Ishikawa (cell line): ENCODE data around the gene KLHL28.

Source experiments
- CEBPB ChIP-seq: IDR thresholded peaks from 2 replicates; pipeline ENCODE4 v1.6.1; 2012
- CREB1 ChIP-seq: IDR thresholded peaks from 2 replicates; pipeline ENCODE4 v1.6.1; 2012; ENCODE audit warnings: low read depth
- EGR1 ChIP-seq: IDR thresholded peaks from 2 replicates; pipeline ENCODE4 v1.6.1; 2012
- EP300 ChIP-seq: IDR thresholded peaks from 2 replicates; pipeline ENCODE4 v1.6.1; 2012; ENCODE audit warnings: borderline replicate concordance
- FOXM1 ChIP-seq: IDR thresholded peaks from 2 replicates; pipeline ENCODE4 v1.6.1; 2012; ENCODE audit warnings: low read depth, borderline replicate concordance
- NFIC ChIP-seq: IDR thresholded peaks from 2 replicates; pipeline ENCODE4 v1.6.1; 2012
- RAD21 ChIP-seq: IDR thresholded peaks from 2 replicates; pipeline ENCODE4 v1.6.1; 2012; ENCODE audit warnings: low read depth
- TAF1 ChIP-seq: IDR thresholded peaks from 2 replicates; pipeline ENCODE4 v1.6.1; 2012; ENCODE audit warnings: low read depth, mild to moderate bottlenecking
- TCF12 ChIP-seq: IDR thresholded peaks from 2 replicates; pipeline ENCODE4 v1.6.1; 2012; ENCODE audit warnings: low read depth
- TEAD4 ChIP-seq: IDR thresholded peaks from 2 replicates; pipeline ENCODE4 v1.6.1; 2012
- YY1 ChIP-seq: IDR thresholded peaks from 2 replicates; pipeline ENCODE4 v1.6.1; 2012; ENCODE audit warnings: low read depth
- ZBTB7A ChIP-seq: IDR thresholded peaks from 2 replicates; pipeline ENCODE4 v1.6.1; 2012; ENCODE audit warnings: low read depth
- TF ChIP-seq, protein P1 (sequence below): IDR thresholded peaks from 2 replicates; pipeline ENCODE4 v1.6.1; 2012; ENCODE audit warnings: low read depth, mild to moderate bottlenecking
- TF ChIP-seq, protein P2 (sequence below): IDR thresholded peaks from 2 replicates; pipeline ENCODE4 v1.6.1; 2012
- TF ChIP-seq, protein P3 (sequence below): IDR thresholded peaks from 2 replicates; pipeline ENCODE4 v1.6.1; 2012

KLHL28 gene

DNA sequence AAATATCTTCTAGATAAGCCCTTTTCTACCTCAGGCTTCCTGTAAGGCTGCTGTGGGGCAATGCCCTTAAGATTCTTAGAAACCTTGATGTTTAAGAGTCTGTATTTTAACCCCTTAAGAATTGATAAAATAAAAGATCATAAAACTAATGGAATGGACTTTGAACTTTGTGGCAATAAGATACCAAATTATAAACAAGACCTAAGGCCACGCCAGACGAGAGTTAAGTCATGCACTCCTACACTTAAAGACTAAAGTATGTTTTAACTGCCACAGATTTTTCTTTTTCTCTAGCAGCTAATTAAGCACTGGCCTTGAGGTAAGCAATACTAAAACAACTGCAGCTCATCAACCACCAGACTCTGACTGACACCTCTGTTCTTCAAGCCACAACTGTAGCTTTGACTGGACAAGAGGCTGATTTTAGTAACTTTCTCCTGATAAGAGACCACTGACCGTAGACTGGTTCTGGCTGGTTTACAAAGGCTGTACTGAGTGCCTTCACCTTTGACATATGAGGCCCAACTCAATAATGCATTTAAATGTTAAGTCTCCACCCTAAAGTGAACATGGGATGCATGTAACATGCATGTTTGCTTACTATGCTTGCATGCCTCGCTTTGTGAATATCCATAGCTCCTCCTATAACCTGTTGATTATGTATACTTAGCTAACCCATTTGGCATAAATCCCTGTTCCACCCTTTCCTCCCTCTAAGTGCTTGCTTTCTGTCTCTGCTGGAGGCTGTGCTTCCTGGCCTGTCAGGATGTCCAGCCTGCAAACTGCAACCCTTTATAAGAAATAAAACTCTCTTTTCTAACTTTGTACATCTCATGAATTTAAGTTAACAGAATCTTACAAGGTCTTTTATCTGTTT lies 71.9 kb downstream of the KLHL28 start:
- TF ChIP-seq EGR1: no peak
- TF ChIP-seq ZBTB7A: no peak
- no peak for TF ChIP-seq TCF12
- no peak for TF ChIP-seq EP300
- TF ChIP-seq, protein P1, sequence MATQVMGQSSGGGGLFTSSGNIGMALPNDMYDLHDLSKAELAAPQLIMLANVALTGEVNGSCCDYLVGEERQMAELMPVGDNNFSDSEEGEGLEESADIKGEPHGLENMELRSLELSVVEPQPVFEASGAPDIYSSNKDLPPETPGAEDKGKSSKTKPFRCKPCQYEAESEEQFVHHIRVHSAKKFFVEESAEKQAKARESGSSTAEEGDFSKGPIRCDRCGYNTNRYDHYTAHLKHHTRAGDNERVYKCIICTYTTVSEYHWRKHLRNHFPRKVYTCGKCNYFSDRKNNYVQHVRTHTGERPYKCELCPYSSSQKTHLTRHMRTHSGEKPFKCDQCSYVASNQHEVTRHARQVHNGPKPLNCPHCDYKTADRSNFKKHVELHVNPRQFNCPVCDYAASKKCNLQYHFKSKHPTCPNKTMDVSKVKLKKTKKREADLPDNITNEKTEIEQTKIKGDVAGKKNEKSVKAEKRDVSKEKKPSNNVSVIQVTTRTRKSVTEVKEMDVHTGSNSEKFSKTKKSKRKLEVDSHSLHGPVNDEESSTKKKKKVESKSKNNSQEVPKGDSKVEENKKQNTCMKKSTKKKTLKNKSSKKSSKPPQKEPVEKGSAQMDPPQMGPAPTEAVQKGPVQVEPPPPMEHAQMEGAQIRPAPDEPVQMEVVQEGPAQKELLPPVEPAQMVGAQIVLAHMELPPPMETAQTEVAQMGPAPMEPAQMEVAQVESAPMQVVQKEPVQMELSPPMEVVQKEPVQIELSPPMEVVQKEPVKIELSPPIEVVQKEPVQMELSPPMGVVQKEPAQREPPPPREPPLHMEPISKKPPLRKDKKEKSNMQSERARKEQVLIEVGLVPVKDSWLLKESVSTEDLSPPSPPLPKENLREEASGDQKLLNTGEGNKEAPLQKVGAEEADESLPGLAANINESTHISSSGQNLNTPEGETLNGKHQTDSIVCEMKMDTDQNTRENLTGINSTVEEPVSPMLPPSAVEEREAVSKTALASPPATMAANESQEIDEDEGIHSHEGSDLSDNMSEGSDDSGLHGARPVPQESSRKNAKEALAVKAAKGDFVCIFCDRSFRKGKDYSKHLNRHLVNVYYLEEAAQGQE: no peak

DNA sequence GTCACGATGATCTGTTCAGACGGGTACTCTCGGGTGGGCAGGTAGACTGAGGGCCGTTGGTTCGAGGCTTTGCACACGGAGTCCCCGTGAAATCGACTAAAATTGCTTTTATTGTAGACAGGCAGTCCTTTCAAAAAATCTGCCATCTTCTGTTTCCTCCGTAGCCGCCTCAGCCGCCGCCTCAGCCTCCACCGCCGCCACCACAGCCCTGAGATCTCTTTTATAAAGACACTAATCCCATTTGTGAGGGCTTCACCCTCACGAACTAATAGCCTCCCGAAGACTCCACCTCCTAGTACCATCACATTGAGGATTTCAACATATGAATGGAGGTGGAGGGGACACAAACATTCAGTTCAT lies 74.2 kb downstream of the KLHL28 start:
- TF ChIP-seq, protein P1: no peak
- TF ChIP-seq CREB1: no peak
- no peak for TF ChIP-seq YY1
- no peak for TF ChIP-seq EP300
- TF ChIP-seq ZBTB7A: no peak
- no peak for TF ChIP-seq TEAD4
- no peak for TF ChIP-seq TAF1
- TF ChIP-seq FOXM1: no peak
- no peak for TF ChIP-seq EGR1
- TF ChIP-seq, protein P2, sequence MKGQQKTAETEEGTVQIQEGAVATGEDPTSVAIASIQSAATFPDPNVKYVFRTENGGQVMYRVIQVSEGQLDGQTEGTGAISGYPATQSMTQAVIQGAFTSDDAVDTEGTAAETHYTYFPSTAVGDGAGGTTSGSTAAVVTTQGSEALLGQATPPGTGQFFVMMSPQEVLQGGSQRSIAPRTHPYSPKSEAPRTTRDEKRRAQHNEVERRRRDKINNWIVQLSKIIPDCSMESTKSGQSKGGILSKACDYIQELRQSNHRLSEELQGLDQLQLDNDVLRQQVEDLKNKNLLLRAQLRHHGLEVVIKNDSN: no peak
- no peak for TF ChIP-seq RAD21
- TF ChIP-seq CEBPB: no peak
- TF ChIP-seq TCF12: no peak
- no peak for TF ChIP-seq NFIC
- TF ChIP-seq, protein P3, sequence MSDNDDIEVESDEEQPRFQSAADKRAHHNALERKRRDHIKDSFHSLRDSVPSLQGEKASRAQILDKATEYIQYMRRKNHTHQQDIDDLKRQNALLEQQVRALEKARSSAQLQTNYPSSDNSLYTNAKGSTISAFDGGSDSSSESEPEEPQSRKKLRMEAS: no peak

DNA sequence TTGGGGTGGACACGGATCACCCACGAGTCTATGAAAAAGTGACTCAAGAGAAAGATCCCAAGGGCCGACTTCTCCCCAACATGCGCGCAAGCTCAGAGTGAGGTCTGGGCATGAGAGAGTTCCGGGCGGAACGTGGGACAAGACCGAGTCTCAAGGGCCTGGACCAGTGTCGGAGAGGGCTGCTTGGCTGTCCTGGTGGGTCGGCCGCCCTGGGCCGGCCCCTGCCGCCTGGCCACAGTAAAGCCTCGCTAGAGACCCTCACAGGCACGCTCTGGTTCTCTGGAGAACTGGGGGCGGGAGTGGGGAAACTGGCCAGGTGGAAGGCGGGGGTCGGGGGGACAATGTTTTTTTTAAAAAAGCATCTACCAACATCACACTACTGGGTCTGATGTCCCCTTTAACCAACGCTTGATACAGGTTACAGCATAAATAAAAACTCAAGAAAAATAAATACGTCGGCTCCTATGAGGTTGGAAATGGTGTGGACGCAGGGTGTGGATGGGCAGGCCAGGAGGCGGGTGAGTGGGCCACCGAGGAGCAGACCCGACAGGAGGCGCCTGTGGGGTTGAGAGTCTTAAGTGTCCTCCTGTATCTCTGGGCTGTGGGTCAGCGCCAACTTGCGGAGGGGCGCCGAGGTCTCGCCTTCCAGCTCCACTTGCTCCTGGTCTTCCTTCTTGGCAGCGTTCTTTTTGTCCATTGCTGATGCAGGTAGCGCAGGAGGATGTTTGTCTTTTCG lies 74.7 kb downstream of the KLHL28 start:
- TF ChIP-seq, protein P2: no peak
- TF ChIP-seq TCF12 (no peak), ZBTB7A (no peak), TAF1 (no peak), EGR1 (no peak), RAD21 (no peak), CREB1 (no peak), FOXM1 (no peak), TEAD4 (no peak), CEBPB (no peak), EP300 (no peak), NFIC (no peak), YY1 (no peak)
- TF ChIP-seq, protein P1: no peak

DNA sequence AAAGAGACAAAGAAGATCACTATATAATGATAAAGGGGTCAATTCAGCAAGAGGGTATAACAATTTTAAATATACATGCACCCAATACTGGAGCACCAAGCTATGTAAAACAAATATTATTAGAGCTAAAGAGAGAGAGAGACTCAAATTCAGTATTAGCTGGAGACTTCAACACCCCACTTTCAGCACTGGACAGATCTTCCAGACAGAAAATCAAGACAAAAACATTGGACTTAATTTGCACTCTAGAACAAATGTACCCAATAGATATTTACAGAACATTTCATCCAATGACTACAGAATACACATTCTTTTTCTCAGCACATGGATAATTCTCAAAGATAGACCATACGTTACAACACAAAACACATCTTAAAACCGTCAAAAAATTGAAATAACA lies 81.0 kb downstream of the KLHL28 start:
- TF ChIP-seq, protein P1: peak; percentile 74
- TF ChIP-seq EP300: no peak
- TF ChIP-seq CEBPB: no peak
- TF ChIP-seq, protein P3: no peak
- TF ChIP-seq TEAD4: no peak
- no peak for TF ChIP-seq RAD21
